ENCODE results near the gene PKNOX1.
"Not testable (repeated sequence)": the region's sequence is repeated elsewhere in the genome, so short reads cannot be mapped to it uniquely, and the experiment has no call there.

PKNOX1 gene

GRCh38 chr21:42973991-42974831 lies at the start of gene PKNOX1:
Gene PKNOX1 (plus strand): TSS chr21:42974562. CDS start chr21:43004382, 29,820 bp downstream.
- DNase-seq (ENCODE audit: low read depth), result peak; percentile 91
- peak within 1 kb of the TSS; percentile 78 for H3K4me3 ChIP-seq (ENCODE audit: control insufficient read depth, low read depth, low read length)

GRCh38 chr21:42925114-42925926 lies 49.0 kb upstream of the PKNOX1 start, which contains the start of gene ERVH48-1:
Gene ERVH48-1 (minus strand): TSS chr21:42925630. CDS start chr21:42919006, 6,624 bp downstream.
- no peak for DNase-seq (ENCODE audit: low read depth)
- TF ChIP-seq CTCF (IDR thresholded peaks at IDR 0.05; ENCODE audit: control insufficient read depth, insufficient read depth, low read depth, low read length, missing control alignments), result no peak
- no peak within 1 kb of the TSS for H3K4me3 ChIP-seq (ENCODE audit: control insufficient read depth, low read depth, low read length)

More at GRCh38 chr21:42973991-42974831, at the start of gene PKNOX1:
- TF ChIP-seq CTCF (IDR thresholded peaks at IDR 0.05; ENCODE audit: control insufficient read depth, insufficient read depth, low read depth, low read length, missing control alignments), result no peak

GRCh38 chr21:42927474-42928200 lies 46.7 kb upstream of the PKNOX1 start:
- not testable (repeated sequence) for H3K4me3 ChIP-seq (ENCODE audit: control insufficient read depth, low read depth, low read length); DNase-seq (ENCODE audit: low read depth)

GRCh38 chr21:42929969-42930368 lies 44.4 kb upstream of the PKNOX1 start:
- no peak overlapping the region for H3K4me3 ChIP-seq (ENCODE audit: control insufficient read depth, low read depth, low read length)
- DNase-seq (ENCODE audit: low read depth), result no peak
- no peak for TF ChIP-seq CTCF (IDR thresholded peaks at IDR 0.05; ENCODE audit: control insufficient read depth, insufficient read depth, low read depth, low read length, missing control alignments)

GRCh38 chr21:42931560-42932235 lies 42.7 kb upstream of the PKNOX1 start:
- no peak for TF ChIP-seq CTCF (IDR thresholded peaks at IDR 0.05; ENCODE audit: control insufficient read depth, insufficient read depth, low read depth, low read length, missing control alignments)
- H3K4me3 ChIP-seq (ENCODE audit: control insufficient read depth, low read depth, low read length), result no peak overlapping the region
- DNase-seq (ENCODE audit: low read depth), result no peak

GRCh38 chr21:42932378-42933136 lies 41.8 kb upstream of the PKNOX1 start:
- not testable (repeated sequence) for H3K4me3 ChIP-seq (ENCODE audit: control insufficient read depth, low read depth, low read length)

GRCh38 chr21:42933137-42933970 lies 41.0 kb upstream of the PKNOX1 start:
- DNase-seq (ENCODE audit: low read depth); H3K4me3 ChIP-seq (ENCODE audit: control insufficient read depth, low read depth, low read length): not testable (repeated sequence)

More at GRCh38 chr21:42932378-42933136, 41.8 kb upstream of the PKNOX1 start:
- not testable (repeated sequence) for DNase-seq (ENCODE audit: low read depth)

- DNase-seq (ENCODE audit: low read depth); H3K4me3 ChIP-seq (ENCODE audit: control insufficient read depth, low read depth, low read length): not testable (repeated sequence)
These were observed 40.4 kb upstream of the PKNOX1 start for GRCh38 chr21:42933973-42934372.

- H3K4me3 ChIP-seq (ENCODE audit: control insufficient read depth, low read depth, low read length); DNase-seq (ENCODE audit: low read depth): not testable (repeated sequence)
These were observed 38.0 kb upstream of the PKNOX1 start for GRCh38 chr21:42936360-42936759.
